ENCODE measurements around the gene TMA7B.

The TMA7B gene

GRCh38 chr22:40006641-40007040 lies 46.4 kb downstream of the TMA7B start:
- H3K4me3 ChIP-seq (ENCODE audit: low read length), result no peak overlapping the region
- H2AFZ ChIP-seq (ENCODE audit: low read length), result no peak overlapping the region
- H3K4me2 ChIP-seq (ENCODE audit: low read depth, low read length), result no peak overlapping the region
- no peak for DNase-seq
- no peaks in the 10 kb centered on the region for H3K79me2 ChIP-seq (ENCODE audit: low read length)
- H3K9ac ChIP-seq (ENCODE audit: low read length), result no peak overlapping the region
- no peaks in the 10 kb centered on the region for H3F3A ChIP-seq (ENCODE audit: insufficient read depth, low read length)
- H3K27me3 ChIP-seq (replicated peaks; ENCODE audit: insufficient read depth, low read length), result peaks cover 14% of the 10 kb centered on the region; the same call in 1 of the 2 replicates
- H3K36me3 ChIP-seq (replicated peaks; ENCODE audit: insufficient read depth, low read length), result no peaks in the 10 kb centered on the region
- H3K4me1 ChIP-seq (ENCODE audit: low read length), result no peaks in the 10 kb centered on the region
- H3K27ac ChIP-seq (ENCODE audit: low read length), result no peak overlapping the region
- H3K9me3 ChIP-seq (replicated peaks; ENCODE audit: insufficient read depth, low read length), result no peaks in the 10 kb centered on the region
- H4K20me1 ChIP-seq (ENCODE audit: insufficient read depth, low read length), result no peaks in the 10 kb centered on the region
- no peaks in the 10 kb centered on the region for H3K9me2 ChIP-seq (replicated peaks; ENCODE audit: insufficient read depth, low read length)
- no peak for TF ChIP-seq EZH2 (optimal IDR thresholded peaks at IDR 0.05; ENCODE audit: low read depth, low read length)
- no peak for TF ChIP-seq CTCF (IDR thresholded peaks at IDR 0.05; ENCODE audit: low read length)
- TF ChIP-seq EZH2phosphoT487 (IDR thresholded peaks at IDR 0.05; ENCODE audit: low read length), result no peak

- H3K9me2 ChIP-seq (replicated peaks; ENCODE audit: insufficient read depth, low read length), result no peaks in the 10 kb centered on the region
- peaks cover 11% of the 10 kb centered on the region; the same call in 1 of the 2 replicates for H3K27me3 ChIP-seq (replicated peaks; ENCODE audit: insufficient read depth, low read length)
- H3K9ac ChIP-seq (ENCODE audit: low read length), result no peak overlapping the region
- H2AFZ ChIP-seq (ENCODE audit: low read length), result no peak overlapping the region
- no peaks in the 10 kb centered on the region for H3K9me3 ChIP-seq (replicated peaks; ENCODE audit: insufficient read depth, low read length)
- H3F3A ChIP-seq (ENCODE audit: insufficient read depth, low read length), result no peaks in the 10 kb centered on the region
- no peak for DNase-seq
- no peak for TF ChIP-seq CTCF (IDR thresholded peaks at IDR 0.05; ENCODE audit: low read length)
- TF ChIP-seq EZH2phosphoT487 (IDR thresholded peaks at IDR 0.05; ENCODE audit: low read length), result no peak
- no peak for TF ChIP-seq EZH2 (optimal IDR thresholded peaks at IDR 0.05; ENCODE audit: low read depth, low read length)
- H3K36me3 ChIP-seq (replicated peaks; ENCODE audit: insufficient read depth, low read length), result no peaks in the 10 kb centered on the region
- H3K4me2 ChIP-seq (ENCODE audit: low read depth, low read length), result no peak overlapping the region
- no peak overlapping the region for H3K4me3 ChIP-seq (ENCODE audit: low read length)
- H3K27ac ChIP-seq (ENCODE audit: low read length), result no peak overlapping the region
- no peaks in the 10 kb centered on the region for H4K20me1 ChIP-seq (ENCODE audit: insufficient read depth, low read length)
- no peaks in the 10 kb centered on the region for H3K79me2 ChIP-seq (ENCODE audit: low read length)
- no peaks in the 10 kb centered on the region for H3K4me1 ChIP-seq (ENCODE audit: low read length)
Measured at GRCh38 chr22:40007853-40008710, 47.9 kb downstream of the TMA7B start.

- no peaks in the 10 kb centered on the region for H3K36me3 ChIP-seq (replicated peaks; ENCODE audit: insufficient read depth, low read length)
- TF ChIP-seq EZH2 (optimal IDR thresholded peaks at IDR 0.05; ENCODE audit: low read depth, low read length) (no peak), EZH2phosphoT487 (IDR thresholded peaks at IDR 0.05; ENCODE audit: low read length) (no peak), CTCF (IDR thresholded peaks at IDR 0.05; ENCODE audit: low read length) (no peak)
- H3K4me1 ChIP-seq (ENCODE audit: low read length), result no peaks in the 10 kb centered on the region
- H4K20me1 ChIP-seq (ENCODE audit: insufficient read depth, low read length), result no peaks in the 10 kb centered on the region
- no peak overlapping the region for H3K9ac ChIP-seq (ENCODE audit: low read length)
- peaks cover 11% of the 10 kb centered on the region; the same call in 1 of the 2 replicates for H3K27me3 ChIP-seq (replicated peaks; ENCODE audit: insufficient read depth, low read length)
- H3K9me3 ChIP-seq (replicated peaks; ENCODE audit: insufficient read depth, low read length), result no peaks in the 10 kb centered on the region
- DNase-seq, result no peak
- H3K79me2 ChIP-seq (ENCODE audit: low read length), result no peaks in the 10 kb centered on the region
- no peaks in the 10 kb centered on the region for H3F3A ChIP-seq (ENCODE audit: insufficient read depth, low read length)
- no peak overlapping the region for H2AFZ ChIP-seq (ENCODE audit: low read length)
- no peak overlapping the region for H3K27ac ChIP-seq (ENCODE audit: low read length)
- H3K4me2 ChIP-seq (ENCODE audit: low read depth, low read length), result no peak overlapping the region
- H3K9me2 ChIP-seq (replicated peaks; ENCODE audit: insufficient read depth, low read length), result no peaks in the 10 kb centered on the region
- H3K4me3 ChIP-seq (ENCODE audit: low read length), result no peak overlapping the region
Measured at GRCh38 chr22:40008726-40009291, 48.6 kb downstream of the TMA7B start.
